BJ (cell line): ENCODE data around the gene TTC24. TPM values are rescaled to one million over a fixed set of nuclear protein-coding genes. Genes with fewer than 3 reads are reported as not detected.

ENCODE experiments used
- CTCF ChIA-PET: fragments of 350-600 bp; formaldehyde crosslinking; extraction: SDS; loops from one replicate; lab custom pipeline; 2021; ENCODE audit warnings: antibody characterized with exemption, inconsistent platforms; lab: Yijun Ruan, JAX
- POLR2A ChIA-PET: fragments of 300-600 bp; sonication (Branson Sonifier 250); formaldehyde crosslinking; extraction: SDS; loops from one replicate; lab custom pipeline; 2021; ENCODE audit warnings: antibody characterized with exemption; lab: Charles Lee
- DNase-seq: peaks from one replicate; pipeline ENCODE4 v3.0.0-alpha.2; 2011; ENCODE audit warnings: low read depth
- H3K27me3 ChIP-seq: 2 replicates; pipeline ENCODE4 v1.6.0; 2011; ENCODE audit warnings: low read length; ENCODE audit not compliant: control insufficient read depth, insufficient read depth
- H3K36me3 ChIP-seq: 2 replicates; pipeline ENCODE4 v1.5.1; 2011; ENCODE audit warnings: low read length; ENCODE audit not compliant: control insufficient read depth, insufficient read depth
- H3K4me3 ChIP-seq: 2 replicates; pipeline ENCODE4 v1.5.1; 2011; ENCODE audit warnings: low read depth, mild to moderate bottlenecking, control low read depth, low read length
- CTCF ChIP-seq: IDR thresholded peaks from 2 replicates; pipeline ENCODE4 v1.5.1; 2011; ENCODE audit warnings: low read depth, mild to moderate bottlenecking, control low read depth, inconsistent platforms, low read length, moderate library complexity; ENCODE audit not compliant: insufficient read depth
- polyA minus RNA-seq: library from RNA; depleted of rRNA, polyadenylated mRNA; stranded (reverse); fragments of >200 nt; gene quantifications from 2 replicates; pipeline ENCODE4 v1.2.3, GENCODE V29; 2011; rRNA and poly(A)+ RNA removed
- polyA plus RNA-seq: library from polyadenylated mRNA; depleted of rRNA; stranded (reverse); fragments of >200 nt; gene quantifications from 2 replicates; pipeline ENCODE4 v1.2.3, GENCODE V29; 2011; rRNA removed

The TTC24 gene
- not detected in 2 replicates for polyA plus RNA-seq
- not detected in 2 replicates for polyA minus RNA-seq

DNA sequence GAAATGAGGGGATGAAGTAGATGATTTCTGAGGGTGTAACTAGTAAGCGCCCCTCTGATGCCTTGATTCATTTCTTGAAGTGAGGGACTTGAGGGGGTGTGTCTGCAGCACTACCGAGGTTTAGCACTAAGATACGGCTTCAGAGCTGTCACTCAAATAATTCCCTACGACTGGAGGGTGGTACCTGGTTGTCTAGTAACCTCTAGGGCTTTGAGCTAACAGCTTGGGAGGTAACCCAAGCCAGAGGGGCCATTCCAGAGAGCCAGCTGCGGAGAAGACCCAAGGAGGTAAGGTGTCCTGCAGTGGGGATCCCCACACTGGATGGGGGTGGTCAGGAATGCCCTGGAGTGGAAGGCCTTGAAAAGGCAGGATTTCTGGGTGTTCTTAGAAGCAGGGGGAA lies at the start of gene TTC24:
Gene TTC24, plus strand, starts transcription at position 252 of the 400 bp plus-strand sequence. CDS start 1,642 bp downstream, outside the sequence.
- no peak within 1 kb of the TSS for H3K4me3 ChIP-seq
- no peak for TF ChIP-seq CTCF
- H3K27me3 ChIP-seq: peaks cover 1% of the 10 kb centered on the region; the same call in 1 of the 2 replicates
- CTCF ChIA-PET: no interaction called here
- no peaks in the 10 kb centered on the region for H3K36me3 ChIP-seq
- POLR2A ChIA-PET: interaction anchor here (0.6 kb wide), 1 partner anchor 103 kb away, joined by 3 read pairs; no protein-coding TSS in a partner anchor
- no peak for DNase-seq

DNA sequence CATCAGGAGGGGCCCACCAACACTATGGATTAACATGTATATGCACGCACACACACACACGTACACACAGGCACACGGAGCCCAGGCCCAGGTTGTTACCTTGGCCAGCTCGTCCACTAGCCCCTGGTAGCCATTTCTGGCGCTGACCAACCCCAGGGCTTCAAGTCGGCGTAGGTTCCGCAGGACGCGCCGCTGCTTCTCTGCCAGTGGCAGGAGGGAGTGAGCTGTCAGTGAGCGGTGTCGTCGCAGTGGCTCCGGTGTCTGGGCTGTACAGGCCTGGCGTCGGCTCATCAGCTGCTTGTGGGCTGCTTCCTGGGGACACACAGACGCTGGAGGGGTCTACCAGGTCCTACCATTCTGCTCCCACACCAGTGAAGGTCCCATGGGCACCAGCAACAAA lies 49.5 kb upstream of the TTC24 start:
- DNase-seq: no peak
- ChIA-PET CTCF (no interaction called here), POLR2A (no interaction called here)

GRCh38 chr1:156532374-156532773 lies 47.1 kb upstream of the TTC24 start:
- Histone ChIP-seq H3K36me3 (peaks cover 11% of the 10 kb centered on the region; the same call in 1 of the 2 replicates), H3K4me3 (no peak overlapping the region), H3K27me3 (no peaks in the 10 kb centered on the region)
- no peak for TF ChIP-seq CTCF
- POLR2A ChIA-PET: no interaction called here
- CTCF ChIA-PET: interaction anchor here (0.6 to 0.7 kb wide), 2 partner anchors 8 to 27 kb away, joined by 3 to 5 read pairs; no protein-coding TSS in a partner anchor
- no peak for DNase-seq

More for the DNA sequence above, 49.5 kb upstream of the TTC24 start:
- H3K4me3 ChIP-seq: no peak overlapping the region
- no peak for TF ChIP-seq CTCF
- peaks cover 11% of the 10 kb centered on the region for H3K36me3 ChIP-seq
- H3K27me3 ChIP-seq: no peaks in the 10 kb centered on the region

GRCh38 chr1:156533568-156534220 lies 45.8 kb upstream of the TTC24 start:
- DNase-seq: no peak
- Histone ChIP-seq H3K27me3 (no peaks in the 10 kb centered on the region), H3K4me3 (no peak overlapping the region), H3K36me3 (peaks cover 10% of the 10 kb centered on the region; the same call in 1 of the 2 replicates)
- ChIA-PET CTCF (interaction anchor here (1.0 kb wide), 1 partner anchor 53 kb away, joined by 3 read pairs; no protein-coding TSS in a partner anchor), POLR2A (no interaction called here)
- TF ChIP-seq CTCF: no peak

GRCh38 chr1:156534424-156535060 lies 45.0 kb upstream of the TTC24 start:
- Histone ChIP-seq H3K36me3 (peaks cover 6% of the 10 kb centered on the region; the same call in 1 of the 2 replicates), H3K27me3 (no peaks in the 10 kb centered on the region), H3K4me3 (no peak overlapping the region)
- DNase-seq: no peak
- TF ChIP-seq CTCF: no peak
- ChIA-PET CTCF (interaction anchor here (0.6 to 1.0 kb wide), 2 partner anchors 11 to 54 kb away, joined by 3 read pairs; no protein-coding TSS in a partner anchor), POLR2A (no interaction called here)
